Measurements from ENCODE around the gene JMJD4. TPM values are rescaled to one million over a fixed set of nuclear protein-coding genes. Genes with fewer than 3 reads are reported as not detected.

JMJD4 gene
- total and polyA plus RNA-seq, 2 donors (not counting 3 experiments of a cell fraction or from before 2014, with no cell fraction given): 17.3 to 31.2 TPM

- FAIRE-seq (no peak), DNase-seq (ENCODE audit: low read depth, low spot score) (no peak)
- no peaks in the 10 kb centered on the region for H3K27me3 ChIP-seq (ENCODE audit: control insufficient read depth in 2 of 2, insufficient read depth in 2 of 2, low read length in 2 of 2)
- no peak overlapping the region for H3K4me3 ChIP-seq (replicated peaks in 1 of 3; ENCODE audit: insufficient read depth in 1 of 3, low read depth in 1 of 3, low read length in 3 of 3)
- no peak for TF ChIP-seq FOS (IDR thresholded peaks at IDR 0.05; ENCODE audit: borderline replicate concordance, insufficient read depth, low read length)
- TF ChIP-seq POLR2AphosphoS5 (IDR thresholded peaks at IDR 0.05; ENCODE audit: insufficient read depth, low read depth, low read length): no peak
- TF ChIP-seq POLR2A (IDR thresholded peaks at IDR 0.05; ENCODE audit: low read depth, low read length): no peak
- no peak for TF ChIP-seq JUN (IDR thresholded peaks at IDR 0.05; ENCODE audit: borderline replicate concordance, insufficient read depth, insufficient read length, low read depth)
- TF ChIP-seq, protein P1, sequence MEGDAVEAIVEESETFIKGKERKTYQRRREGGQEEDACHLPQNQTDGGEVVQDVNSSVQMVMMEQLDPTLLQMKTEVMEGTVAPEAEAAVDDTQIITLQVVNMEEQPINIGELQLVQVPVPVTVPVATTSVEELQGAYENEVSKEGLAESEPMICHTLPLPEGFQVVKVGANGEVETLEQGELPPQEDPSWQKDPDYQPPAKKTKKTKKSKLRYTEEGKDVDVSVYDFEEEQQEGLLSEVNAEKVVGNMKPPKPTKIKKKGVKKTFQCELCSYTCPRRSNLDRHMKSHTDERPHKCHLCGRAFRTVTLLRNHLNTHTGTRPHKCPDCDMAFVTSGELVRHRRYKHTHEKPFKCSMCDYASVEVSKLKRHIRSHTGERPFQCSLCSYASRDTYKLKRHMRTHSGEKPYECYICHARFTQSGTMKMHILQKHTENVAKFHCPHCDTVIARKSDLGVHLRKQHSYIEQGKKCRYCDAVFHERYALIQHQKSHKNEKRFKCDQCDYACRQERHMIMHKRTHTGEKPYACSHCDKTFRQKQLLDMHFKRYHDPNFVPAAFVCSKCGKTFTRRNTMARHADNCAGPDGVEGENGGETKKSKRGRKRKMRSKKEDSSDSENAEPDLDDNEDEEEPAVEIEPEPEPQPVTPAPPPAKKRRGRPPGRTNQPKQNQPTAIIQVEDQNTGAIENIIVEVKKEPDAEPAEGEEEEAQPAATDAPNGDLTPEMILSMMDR (IDR thresholded peaks at IDR 0.05; ENCODE audit: extremely low read depth in 1 of 2, insufficient read depth in 1 of 2, low read depth in 1 of 2, low read length in 2 of 2): no peak
- TF ChIP-seq GATA2 (IDR thresholded peaks at IDR 0.05; ENCODE audit: insufficient read depth, insufficient read length, low read depth, low read length): no peak
- TF ChIP-seq, protein P2, sequence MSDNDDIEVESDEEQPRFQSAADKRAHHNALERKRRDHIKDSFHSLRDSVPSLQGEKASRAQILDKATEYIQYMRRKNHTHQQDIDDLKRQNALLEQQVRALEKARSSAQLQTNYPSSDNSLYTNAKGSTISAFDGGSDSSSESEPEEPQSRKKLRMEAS (IDR thresholded peaks at IDR 0.05; ENCODE audit: insufficient read depth, insufficient read length): no peak
- no peak for TF ChIP-seq EZH2 (IDR thresholded peaks at IDR 0.05; ENCODE audit: borderline replicate concordance, low read depth, low read length, severe bottlenecking)
- no peak for TF ChIP-seq MYC (IDR thresholded peaks at IDR 0.05; ENCODE audit: low read depth, low read length)
- no peaks in the 10 kb centered on the region for H3K9me1 ChIP-seq (replicated peaks; ENCODE audit: control insufficient read depth, extremely low read depth, insufficient read depth, low read length)
- POLR2A ChIA-PET: no interaction called here
- H2AFZ ChIP-seq (ENCODE audit: low read depth, low read length): no peak overlapping the region
- H3K27ac ChIP-seq (ENCODE audit: insufficient read depth, low read depth, low read length): no peak overlapping the region
- no peaks in the 10 kb centered on the region for H3K9me3 ChIP-seq (replicated peaks; ENCODE audit: control insufficient read depth, insufficient read depth, low read length)
- dilution Hi-C loops (cut with MboI; ENCODE audit: extremely low pct_ligation_motif_present, low sequenced_read_pairs): no loop called here
- H3K4me1 ChIP-seq (ENCODE audit: control insufficient read depth, extremely low read depth, insufficient read depth, low read length): no peaks in the 10 kb centered on the region
- CTCF ChIA-PET: no interaction called here
- intact Hi-C loops (cut with micrococcal nuclease): no loop called here
- peaks cover 7% of the 10 kb centered on the region for H3K79me2 ChIP-seq (ENCODE audit: control insufficient read depth, insufficient read depth, low read length)
- no peaks in the 10 kb centered on the region for H4K20me1 ChIP-seq (replicated peaks; ENCODE audit: control insufficient read depth, extremely low read depth, insufficient read depth, low read length)
- H3K9ac ChIP-seq (replicated peaks; ENCODE audit: extremely low read depth, insufficient read depth, low read length): no peak overlapping the region
- H3K4me2 ChIP-seq (ENCODE audit: insufficient read depth, low read length): no peak overlapping the region
- peaks cover 0 to 6% of the 10 kb centered on the region in 2 experiments for H3K36me3 ChIP-seq (ENCODE audit: control insufficient read depth in 2 of 2, extremely low read depth in 1 of 2, insufficient read depth in 2 of 2, low read length in 2 of 2)
- BruUV-seq (replicated peaks): no TSS peak
Observed at GRCh38 chr1:227753999-227754711, 19.1 kb upstream of the JMJD4 start.

Data from endothelial cell of umbilical vein (primary cell).